Fibroblast of villous mesenchyme (primary cell): ENCODE data around the gene SPATS2. TPM values are rescaled to one million over a fixed set of nuclear protein-coding genes. Genes with fewer than 3 reads are reported as not detected.
A peak's percentile ranks its signal among the peaks of the same experiment; 100 is the strongest.

Source experiments
- DNase-seq: peaks from one replicate; pipeline ENCODE4 v3.0.0-alpha.2; 2010; ENCODE audit warnings: low read depth
- H3K4me3 ChIP-seq: 2 replicates; pipeline ENCODE4 v1.5.1; 2011; ENCODE audit warnings: low read depth, mild to moderate bottlenecking, low read length
- total RNA-seq: library from RNA; depleted of rRNA; stranded (reverse); fragments of >200 nt; gene quantifications from 2 replicates; pipeline ENCODE4 v1.2.3, GENCODE V29; 2012
- TF ChIP-seq, protein P1 (sequence below): IDR thresholded peaks from 2 replicates; pipeline ENCODE4 v1.5.1; 2012; ENCODE audit warnings: low read depth, mild to moderate bottlenecking, low read length; ENCODE audit not compliant: insufficient read depth

The SPATS2 gene
- total RNA-seq, 1 donor, result 32.4 TPM

DNA sequence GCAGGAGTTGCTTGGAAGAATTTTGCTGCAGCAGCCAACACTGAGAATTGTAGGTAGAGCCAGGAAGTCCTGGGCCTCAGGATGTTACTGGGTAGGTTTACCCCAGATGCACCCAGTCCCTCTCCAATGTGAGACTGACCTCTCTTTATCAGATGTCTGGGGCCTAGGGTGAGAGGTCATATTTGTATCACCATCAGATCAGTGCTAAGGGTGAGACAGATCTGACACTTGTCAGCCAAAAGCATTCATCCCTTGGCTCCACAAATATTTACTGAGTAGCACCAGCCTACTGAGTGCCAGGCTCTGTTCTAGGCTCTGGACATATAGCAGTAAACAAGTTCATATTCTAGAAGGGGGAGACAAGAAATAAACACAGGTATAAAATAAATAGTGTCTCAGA lies 39.9 kb upstream of the SPATS2 start:
- TF ChIP-seq, protein P1, sequence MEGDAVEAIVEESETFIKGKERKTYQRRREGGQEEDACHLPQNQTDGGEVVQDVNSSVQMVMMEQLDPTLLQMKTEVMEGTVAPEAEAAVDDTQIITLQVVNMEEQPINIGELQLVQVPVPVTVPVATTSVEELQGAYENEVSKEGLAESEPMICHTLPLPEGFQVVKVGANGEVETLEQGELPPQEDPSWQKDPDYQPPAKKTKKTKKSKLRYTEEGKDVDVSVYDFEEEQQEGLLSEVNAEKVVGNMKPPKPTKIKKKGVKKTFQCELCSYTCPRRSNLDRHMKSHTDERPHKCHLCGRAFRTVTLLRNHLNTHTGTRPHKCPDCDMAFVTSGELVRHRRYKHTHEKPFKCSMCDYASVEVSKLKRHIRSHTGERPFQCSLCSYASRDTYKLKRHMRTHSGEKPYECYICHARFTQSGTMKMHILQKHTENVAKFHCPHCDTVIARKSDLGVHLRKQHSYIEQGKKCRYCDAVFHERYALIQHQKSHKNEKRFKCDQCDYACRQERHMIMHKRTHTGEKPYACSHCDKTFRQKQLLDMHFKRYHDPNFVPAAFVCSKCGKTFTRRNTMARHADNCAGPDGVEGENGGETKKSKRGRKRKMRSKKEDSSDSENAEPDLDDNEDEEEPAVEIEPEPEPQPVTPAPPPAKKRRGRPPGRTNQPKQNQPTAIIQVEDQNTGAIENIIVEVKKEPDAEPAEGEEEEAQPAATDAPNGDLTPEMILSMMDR, result no peak
- H3K4me3 ChIP-seq, result no peak overlapping the region
- DNase-seq, result no peak

DNA sequence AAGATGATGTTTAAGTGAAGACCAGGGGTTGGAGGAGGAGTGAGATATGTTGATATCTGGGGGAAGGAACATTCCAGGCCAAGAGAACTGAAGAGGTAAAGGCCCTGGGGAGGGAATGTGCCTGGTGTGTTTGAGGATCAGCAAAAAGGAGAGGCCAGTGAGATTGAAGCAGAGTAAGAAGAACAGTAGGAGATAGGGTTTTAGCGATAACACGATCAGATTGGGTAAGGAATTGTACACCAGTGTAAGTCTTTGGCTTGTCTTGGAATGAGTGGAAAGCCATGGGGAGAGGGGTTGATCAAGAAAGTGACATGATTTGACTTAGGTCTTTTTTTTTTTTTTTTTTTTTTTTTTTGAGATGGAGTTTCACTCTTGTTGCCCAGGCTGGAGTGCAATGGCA lies 39.4 kb upstream of the SPATS2 start:
- TF ChIP-seq, protein P1, result no peak
- DNase-seq, result no peak
- no peak overlapping the region for H3K4me3 ChIP-seq

DNA sequence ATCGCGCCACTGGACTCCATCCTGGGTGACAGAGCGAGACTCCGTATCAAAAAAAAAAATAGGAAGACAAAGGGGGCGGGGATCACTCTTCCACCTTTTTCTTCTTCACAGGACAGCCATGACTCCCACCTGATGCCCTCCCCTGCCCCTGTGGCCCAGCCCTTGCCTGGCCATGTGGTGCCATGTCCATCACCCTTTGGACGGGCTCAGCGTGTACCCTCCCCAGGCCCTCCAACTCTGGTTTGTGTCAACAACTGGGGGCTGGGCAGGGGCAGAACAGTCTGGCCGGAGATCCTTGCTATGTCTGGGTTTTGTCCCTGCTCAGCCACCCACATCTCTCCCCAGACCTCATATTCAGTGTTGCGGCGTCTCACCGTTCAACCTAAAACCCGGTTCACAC lies 38.4 kb upstream of the SPATS2 start:
- DNase-seq, result no peak
- H3K4me3 ChIP-seq, result no peak overlapping the region
- TF ChIP-seq, protein P1, result no peak

DNA sequence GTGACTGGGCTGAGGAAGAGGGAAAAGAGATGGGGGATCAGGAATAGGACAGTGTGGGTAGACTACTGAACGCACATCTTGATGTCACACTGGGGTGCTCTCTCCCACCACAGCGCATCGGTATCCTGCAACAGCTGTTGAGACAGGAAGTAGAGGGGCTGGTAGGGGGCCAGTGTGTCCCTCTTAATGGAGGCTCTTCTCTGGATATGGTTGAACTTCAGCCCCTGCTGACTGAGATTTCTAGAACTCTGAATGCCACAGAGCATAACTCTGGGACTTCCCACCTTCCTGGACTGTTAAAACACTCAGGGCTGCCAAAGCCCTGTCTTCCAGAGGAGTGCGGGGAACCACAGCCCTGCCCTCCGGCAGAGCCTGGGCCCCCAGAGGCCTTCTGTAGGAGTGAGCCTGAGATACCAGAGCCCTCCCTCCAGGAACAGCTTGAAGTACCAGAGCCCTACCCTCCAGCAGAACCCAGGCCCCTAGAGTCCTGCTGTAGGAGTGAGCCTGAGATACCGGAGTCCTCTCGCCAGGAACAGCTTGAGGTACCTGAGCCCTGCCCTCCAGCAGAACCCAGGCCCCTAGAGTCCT lies 37.1 kb upstream of the SPATS2 start:
- no peak for DNase-seq
- no peak overlapping the region for H3K4me3 ChIP-seq
- TF ChIP-seq, protein P1, result no peak

DNA sequence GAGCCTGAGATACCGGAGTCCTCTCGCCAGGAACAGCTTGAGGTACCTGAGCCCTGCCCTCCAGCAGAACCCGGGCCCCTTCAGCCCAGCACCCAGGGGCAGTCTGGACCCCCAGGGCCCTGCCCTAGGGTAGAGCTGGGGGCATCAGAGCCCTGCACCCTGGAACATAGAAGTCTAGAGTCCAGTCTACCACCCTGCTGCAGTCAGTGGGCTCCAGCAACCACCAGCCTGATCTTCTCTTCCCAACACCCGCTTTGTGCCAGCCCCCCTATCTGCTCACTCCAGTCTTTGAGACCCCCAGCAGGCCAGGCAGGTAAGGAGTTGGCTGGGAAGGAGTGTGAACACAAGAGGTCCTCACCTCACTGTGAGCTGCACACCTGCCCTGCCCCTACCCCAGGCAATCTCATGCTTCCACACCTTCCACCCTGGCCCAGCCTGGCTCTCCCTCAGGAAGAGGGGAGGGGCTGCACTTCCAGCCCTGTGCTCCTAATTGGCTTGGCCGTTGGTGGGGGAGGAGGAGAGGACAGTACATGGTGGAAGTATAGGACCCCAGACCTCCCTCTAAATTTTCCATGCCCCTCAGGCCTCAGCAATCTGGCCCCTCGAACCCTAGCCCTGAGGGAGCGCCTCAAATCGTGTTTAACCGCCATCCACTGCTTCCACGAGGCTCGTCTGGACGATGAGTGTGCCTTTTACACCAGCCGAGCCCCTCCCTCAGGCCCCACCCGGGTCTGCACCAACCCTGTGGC lies 36.5 kb upstream of the SPATS2 start:
- no peak overlapping the region for H3K4me3 ChIP-seq
- DNase-seq, result no peak
- TF ChIP-seq, protein P1, result no peak

DNA sequence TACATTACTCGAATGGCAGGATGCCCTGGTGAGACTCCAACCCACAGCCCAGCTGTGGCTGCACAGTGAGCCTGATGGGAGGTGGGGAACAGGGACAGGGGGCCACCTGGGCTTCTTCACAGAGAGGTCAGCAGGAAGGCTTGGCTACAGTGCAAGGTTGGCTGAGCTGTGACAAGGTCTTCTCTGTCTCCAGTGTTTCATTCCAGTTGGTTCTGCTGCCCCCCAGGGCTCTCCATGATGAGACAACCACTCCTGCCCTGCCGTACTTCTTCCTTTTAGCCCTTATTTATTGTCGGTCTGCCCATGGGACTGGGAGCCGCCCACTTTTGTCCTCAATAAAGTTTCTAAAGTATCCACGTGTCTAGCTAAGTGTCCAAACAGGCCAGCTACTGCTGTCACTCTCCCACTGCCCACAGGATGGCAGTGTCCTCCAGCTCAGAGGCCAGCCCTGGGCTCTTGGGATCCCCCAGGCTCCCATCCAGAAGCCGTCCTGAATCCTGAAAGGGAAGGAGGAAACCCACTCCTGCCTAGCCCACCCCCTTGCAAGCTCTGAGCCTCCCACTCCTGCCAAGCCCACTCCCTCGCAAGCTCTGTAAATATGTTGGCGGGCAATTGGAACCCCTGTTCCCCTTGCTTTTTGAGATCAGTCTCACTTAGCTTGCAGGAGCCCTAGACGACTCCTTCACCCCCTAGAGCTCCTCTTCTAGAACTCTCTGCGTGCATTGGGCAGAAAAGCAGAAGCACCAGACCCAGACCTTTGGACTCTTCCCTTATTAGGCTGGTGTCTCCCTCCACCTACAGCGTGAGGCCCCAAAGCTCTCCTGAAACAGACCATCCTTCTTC lies 35.7 kb upstream of the SPATS2 start:
- peak; percentile 83 for DNase-seq
- H3K4me3 ChIP-seq, result no peak overlapping the region
- TF ChIP-seq, protein P1, result peak; percentile 92
